HEK293 (cell line): ENCODE data around the gene MYO18B.

Source experiments
- CTCF ChIP-seq: fragments of 450-650 bp; formaldehyde crosslinking; IDR thresholded peaks from 2 replicates; pipeline ENCODE4 v1.5.1; 2016; ENCODE audit warnings: missing biosample characterization, missing genetic modification characterization
- ZNF114 ChIP-seq: fragments of 450-650 bp; formaldehyde crosslinking; IDR thresholded peaks from 2 replicates; pipeline ENCODE4 v1.5.0; 2017; ENCODE audit warnings: missing biosample characterization, missing genetic modification characterization

- TF ChIP-seq ZNF114 (tag by site-specific recombination) (no peak), CTCF (tag by site-specific recombination) (no peak)
These were observed 211.3 kb downstream of the MYO18B start for GRCh38 chr22:25953276-25953675.
